Ovary (tissue), 3 donors: ENCODE results near the gene IL1RAPL1.

Experiments
- CTCF ChIP-seq, 3 donors: fragments of 450-650 bp in 2 of 3; fragments of 200-600 bp in 1 of 3; IDR thresholded peaks; one replicate each; pipeline versions ENCODE4 v1.5.1 to v1.8.0; 2016 to 2022; ENCODE audit warnings: antibody characterized with exemption in 3 of 3, mild to moderate bottlenecking in 1 of 3
- EP300 ChIP-seq: sonication (generic); formaldehyde crosslinking; IDR thresholded peaks from one replicate; pipeline ENCODE4 v1.6.1; 2017; ENCODE audit warnings: antibody characterized with exemption
- POLR2A ChIP-seq: fragments of 450-650 bp; IDR thresholded peaks from one replicate; pipeline ENCODE4 v1.6.1; 2017; ENCODE audit warnings: antibody characterized with exemption, mild to moderate bottlenecking, moderate library complexity
- donor health status: DM: no; HTN: no; CAD: no.

- no peak for TF ChIP-seq CTCF (IDR thresholded peaks at IDR 0.05)
- TF ChIP-seq POLR2A: no peak
- TF ChIP-seq EP300: no peak
Observed at GRCh38 chrX:29902004-29902403, 1314.8 kb downstream of the IL1RAPL1 start.
